H1 (cell line): Measurements from ENCODE around the gene RUBCN. TPM values are rescaled to one million over a fixed set of nuclear protein-coding genes. Genes with fewer than 3 reads are reported as not detected.
A peak's percentile ranks its signal among the peaks of the same experiment; 100 is the strongest.

Source experiments
- CTCF ChIA-PET: fragments of 300-600 bp; sonication (Branson Sonifier 250); formaldehyde crosslinking; loops from one replicate; lab custom pipeline; 2021; ENCODE audit not compliant: partially characterized antibody; lab: Charles Lee
- POLR2A ChIA-PET: fragments of 300-600 bp; sonication (Branson Sonifier 250); formaldehyde crosslinking; loops from one replicate; lab custom pipeline; 2021; ENCODE audit warnings: inconsistent platforms; ENCODE audit not compliant: partially characterized antibody; lab: Charles Lee
- DNase-seq, 2 experiments: peaks; one replicate each; pipeline versions ENCODE4 v3.0.0 to v3.0.0-alpha.2; 2010 to 2022; ENCODE audit warnings: low spot score in 2 of 2, low read depth in 1 of 2, mixed read lengths in 1 of 2
- FAIRE-seq: peaks from 2 replicates; lab custom pipeline; 2011; peaks lifted over from hg19 to GRCh38; lab: Jason Lieb, UNC
- H2AFZ ChIP-seq: 2 replicates; pipeline ENCODE4 v1.8.1; 2012; ENCODE audit warnings: low read length, inconsistent platforms
- H2AK5ac ChIP-seq: 2 replicates; pipeline ENCODE4 v1.6.1; 2013; ENCODE audit warnings: low read depth, low read length
- H2BK120ac ChIP-seq: replicated peaks from 2 replicates; pipeline ENCODE3; 2013; ENCODE audit warnings: low read depth, low read length, inconsistent platforms
- H2BK12ac ChIP-seq: 2 replicates; pipeline ENCODE4 v1.6.1; 2013; ENCODE audit warnings: low read depth, low read length
- H2BK15ac ChIP-seq: 2 replicates; pipeline ENCODE4 v1.6.1; 2013; ENCODE audit warnings: low read length
- H2BK20ac ChIP-seq: 2 replicates; pipeline ENCODE4 v1.6.1; 2013; ENCODE audit warnings: low read length
- H2BK5ac ChIP-seq: 2 replicates; pipeline ENCODE4 v1.6.1; 2013; ENCODE audit warnings: low read depth, low read length
- H3K14ac ChIP-seq: 2 replicates; pipeline ENCODE4 v1.6.1; 2013; ENCODE audit warnings: inconsistent platforms; ENCODE audit not compliant: insufficient read length
- H3K18ac ChIP-seq: 2 replicates; pipeline ENCODE4 v1.6.1; 2013; ENCODE audit warnings: low read length; ENCODE audit errors: extremely low read depth
- H3K23ac ChIP-seq: 2 replicates; pipeline ENCODE4 v1.6.1; 2013; ENCODE audit warnings: inconsistent platforms; ENCODE audit not compliant: insufficient read length
- H3K23me2 ChIP-seq: 2 replicates; pipeline ENCODE4 v1.6.1; 2013; ENCODE audit warnings: low read depth, low read length
- H3K27ac ChIP-seq: 2 replicates; pipeline ENCODE4 v1.6.1; 2011; ENCODE audit warnings: low read depth, low read length, inconsistent platforms
- H3K27me3 ChIP-seq, 4 experiments: replicated peaks in 1 of 4; 1 replicate in 1 of 4; 2 replicates in 3 of 4; pipeline versions ENCODE4 v1.6.1 to v1.8.1; 2011 to 2013; ENCODE audit warnings: low read length in 3 of 4, mild to moderate bottlenecking in 3 of 4, inconsistent platforms in 2 of 4, mixed read lengths in 2 of 4, moderate library complexity in 1 of 4; ENCODE audit not compliant: control insufficient read depth in 3 of 4, insufficient read depth in 3 of 4; ENCODE audit errors: extremely low read depth in 1 of 4
- H3K36me3 ChIP-seq, 4 experiments: 2 replicates each; pipeline versions ENCODE4 v1.6.1 to v1.8.1; 2011 to 2013; ENCODE audit warnings: mild to moderate bottlenecking in 4 of 4, low read length in 3 of 4, moderate library complexity in 2 of 4, control low read depth in 1 of 4, inconsistent platforms in 1 of 4; ENCODE audit not compliant: insufficient read depth in 4 of 4, control insufficient read depth in 2 of 4
- H3K4ac ChIP-seq: replicated peaks from 2 replicates; pipeline ENCODE3; 2013; ENCODE audit warnings: low read length, low read depth, mixed read lengths, inconsistent platforms; ENCODE audit not compliant: insufficient read length
- H3K4me1 ChIP-seq, 4 experiments: replicated peaks in 1 of 4; 1 replicate in 1 of 4; 2 replicates in 3 of 4; pipeline versions ENCODE4 v1.6.1 to v1.8.1; 2011 to 2013; ENCODE audit warnings: low read length in 3 of 4, inconsistent platforms in 2 of 4, mixed read lengths in 1 of 4; ENCODE audit not compliant: insufficient read depth in 4 of 4, control insufficient read depth in 3 of 4
- H3K4me2 ChIP-seq, 2 experiments: 2 replicates each; pipeline versions ENCODE4 v1.6.1 to v1.8.1; 2011 to 2013; ENCODE audit warnings: low read depth in 2 of 2, low read length in 2 of 2, control low read depth in 1 of 2, inconsistent platforms in 1 of 2, mild to moderate bottlenecking in 1 of 2; ENCODE audit not compliant: insufficient read depth in 1 of 2
- H3K4me3 ChIP-seq, 4 experiments: fragments of 200-600, 300-600 bp in 1 of 4; sonication (generic), shearing (Covaris generic), sonication (Bioruptor Twin) in 1 of 4; 2 replicates each; pipeline versions ENCODE4 v1.5.1 to v1.8.1; 2011 to 2016; ENCODE audit warnings: low read length in 4 of 4, low read depth in 3 of 4, control low read depth in 2 of 4, inconsistent platforms in 2 of 4, mild to moderate bottlenecking in 2 of 4, mixed read lengths in 1 of 4, moderate library complexity in 1 of 4; ENCODE audit not compliant: insufficient read depth in 2 of 4; ENCODE audit errors: extremely low read depth in 1 of 4
- H3K56ac ChIP-seq: replicated peaks from 2 replicates; pipeline ENCODE3; 2013; ENCODE audit warnings: low read depth, mild to moderate bottlenecking, mixed read lengths, low read length, inconsistent platforms; ENCODE audit not compliant: insufficient read length
- H3K79me1 ChIP-seq: 2 replicates; pipeline ENCODE4 v1.6.1; 2013; ENCODE audit warnings: low read depth, low read length, control low read depth
- H3K79me2 ChIP-seq, 2 experiments: 2 replicates each; pipeline versions ENCODE4 v1.6.1 to v1.8.1; 2012 to 2013; ENCODE audit warnings: low read length in 2 of 2, mild to moderate bottlenecking in 2 of 2, inconsistent platforms in 1 of 2; ENCODE audit not compliant: insufficient read depth in 2 of 2, control insufficient read depth in 1 of 2
- H3K9ac ChIP-seq, 4 experiments: replicated peaks in 1 of 4; 1 replicate in 1 of 4; 2 replicates in 3 of 4; pipeline versions ENCODE4 v1.6.1 to v1.8.1; 2011 to 2013; ENCODE audit warnings: low read depth in 3 of 4, low read length in 3 of 4, control low read depth in 2 of 4, mild to moderate bottlenecking in 2 of 4, moderate library complexity in 2 of 4, inconsistent platforms in 1 of 4; ENCODE audit errors: extremely low read depth in 1 of 4
- H3K9me3 ChIP-seq, 2 experiments: 2 replicates each; pipeline versions ENCODE4 v1.6.1 to v1.8.1; 2012 to 2013; ENCODE audit warnings: mild to moderate bottlenecking in 2 of 2, moderate library complexity in 2 of 2, control low read depth in 1 of 2, inconsistent platforms in 1 of 2, low read depth in 1 of 2, low read length in 1 of 2, mixed read lengths in 1 of 2; ENCODE audit not compliant: insufficient read depth in 2 of 2
- H4K20me1 ChIP-seq, 2 experiments: replicated peaks in 1 of 2; 2 replicates each; pipeline versions ENCODE3 to v1.8.1; 2011 to 2013; ENCODE audit warnings: inconsistent platforms in 2 of 2, low read length in 2 of 2, mild to moderate bottlenecking in 1 of 2; ENCODE audit not compliant: insufficient read depth in 2 of 2, control insufficient read depth in 1 of 2
- H4K5ac ChIP-seq: 2 replicates; pipeline ENCODE4 v1.6.1; 2013; ENCODE audit warnings: low read length, low read depth, mixed read lengths, inconsistent platforms; ENCODE audit not compliant: insufficient read length
- H4K8ac ChIP-seq: 2 replicates; pipeline ENCODE4 v1.8.0; 2013; ENCODE audit warnings: mild to moderate bottlenecking, moderate library complexity, low read length, inconsistent platforms; ENCODE audit not compliant: insufficient read depth; ENCODE audit errors: extremely low read depth
- H4K91ac ChIP-seq: replicated peaks from 2 replicates; pipeline ENCODE3; 2013; ENCODE audit warnings: low read length, mixed read lengths, inconsistent platforms; ENCODE audit not compliant: insufficient read length
- BRCA1 ChIP-seq: IDR thresholded peaks from 2 replicates; pipeline ENCODE4 v1.6.1; 2012; ENCODE audit warnings: low read depth, low read length, improper control_type of control experiment
- CREB1 ChIP-seq: IDR thresholded peaks from 2 replicates; pipeline ENCODE4 v1.6.1; 2012; ENCODE audit warnings: inconsistent platforms
- EGR1 ChIP-seq: IDR thresholded peaks from 2 replicates; pipeline ENCODE4 v1.6.1; 2011; ENCODE audit warnings: low read depth, low read length, borderline replicate concordance
- KDM4A ChIP-seq: IDR thresholded peaks from one replicate; pipeline ENCODE4 v1.7.1; 2012; ENCODE audit warnings: low read depth, mild to moderate bottlenecking, moderate library complexity, low read length, inconsistent platforms; ENCODE audit not compliant: severe bottlenecking
- RBBP5 ChIP-seq: IDR thresholded peaks from 2 replicates; pipeline ENCODE4 v1.7.1; 2012; ENCODE audit warnings: low read depth, mild to moderate bottlenecking, inconsistent platforms, low read length, moderate library complexity, borderline replicate concordance
- RXRA ChIP-seq: IDR thresholded peaks from 2 replicates; pipeline ENCODE4 v1.6.1; 2011; ENCODE audit warnings: low read depth, mild to moderate bottlenecking, low read length, moderate library complexity; ENCODE audit not compliant: insufficient read depth
- SIRT6 ChIP-seq: IDR thresholded peaks from one replicate; pipeline ENCODE4 v1.7.1; 2012; ENCODE audit warnings: low read length, inconsistent platforms
- ZNF274 ChIP-seq: IDR thresholded peaks from 2 replicates; pipeline ENCODE4 v1.7.0; 2012; ENCODE audit warnings: low read length, borderline replicate concordance; ENCODE audit errors: extremely low read depth
- WGBS, 2 experiments: shearing (Covaris generic) in 1 of 2; methylation state at CpG; one replicate each; pipeline versions ENCODE4 v1.1.6 to v1.1.7; 2013 to 2015; ENCODE audit warnings: low lambda C conversion rate in 2 of 2, mixed read lengths in 2 of 2, inconsistent platforms in 1 of 2, low coverage in 1 of 2, missing lambda C conversion rate in 1 of 2; ENCODE audit not compliant: insufficient replicate concordance in 2 of 2, insufficient coverage in 1 of 2, insufficient read length in 1 of 2; ENCODE audit errors: extremely low coverage in 1 of 2, missing lambda C conversion rate in 1 of 2; 5-methylcytosine and 5-hydroxymethylcytosine counted together
- polyA plus RNA-seq, 7 experiments: library from polyadenylated mRNA; depleted of rRNA in 3 of 7; stranded (reverse) in 5 of 7; unstranded in 2 of 7; fragments of >200 nt in 5 of 7; fragments of 200-250 nt in 2 of 7; gene quantifications; 1 replicate in 5 of 7; 2 replicates in 1 of 7; 4 replicates in 1 of 7; pipeline versions ENCODE4 v1.2.1 to v1.2.3, GENCODE V29; 2011 to 2013; ENCODE audit warnings: missing spikeins in 2 of 7, mixed read lengths in 2 of 7
- total RNA-seq: library from RNA; stranded (reverse); fragmentation: NEBNext Ultra II Directional; extraction: Animal tissue kit (Norgen Biotek cat#: 25700); gene quantifications from 2 replicates; pipeline ENCODE4 v1.2.1, GENCODE V29; 2021

Gene RUBCN
- total and polyA plus RNA-seq, 2 of the 8 experiments (the other 6 are each of a cell fraction or from before 2014, with no cell fraction given) = 9.3 to 21.9 TPM

DNA sequence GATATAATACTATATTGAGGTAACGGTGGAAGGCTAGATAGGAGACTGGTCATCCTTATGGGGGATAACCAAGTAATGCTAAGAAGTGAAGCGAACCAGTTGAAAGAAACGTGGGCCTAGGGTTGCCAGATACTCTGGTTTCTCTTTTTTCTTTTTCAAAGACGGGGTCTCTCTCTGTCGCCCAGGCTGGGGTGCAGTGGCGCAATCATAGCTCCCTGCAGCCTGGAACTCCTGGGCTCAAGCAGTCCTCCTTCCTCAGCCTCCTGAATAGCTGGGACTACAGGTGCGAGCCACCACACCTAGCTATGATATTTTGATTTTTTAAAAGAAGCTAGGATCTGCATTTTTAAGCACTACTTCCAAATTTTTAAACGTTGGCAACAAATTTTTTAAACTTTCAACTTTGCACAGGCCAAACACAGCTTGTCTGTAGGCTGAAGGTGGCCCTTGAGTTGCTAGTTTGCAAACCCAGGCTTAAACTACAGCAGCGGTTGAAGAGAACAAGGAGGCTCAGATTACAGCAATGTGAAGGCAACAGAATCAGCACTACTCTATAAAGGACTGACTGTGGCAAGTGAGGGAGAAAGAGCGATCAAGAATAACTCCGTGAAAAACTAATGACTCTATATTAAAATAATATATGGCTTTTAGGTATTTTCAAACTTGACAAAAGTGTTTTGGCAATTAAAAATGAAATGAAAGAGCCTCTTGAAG, 1.2 kb upstream of the RUBCN start:
- no peak overlapping the region for H3K56ac ChIP-seq
- FAIRE-seq (no peak), DNase-seq (no peak)
- peaks cover 0 to 8% of the 10 kb centered on the region in 2 experiments; a peak in 2 of 4 replicates for H3K79me2 ChIP-seq
- H3K23me2 ChIP-seq = peaks cover 11% of the 10 kb centered on the region
- 0 out of 2 replicates have a peak overlapping the region, but pooled peaks have one; percentile 84 for H2AFZ ChIP-seq
- no peak overlapping the region for H4K5ac ChIP-seq
- peak overlapping the region; percentile 95 to 99 for H3K4me2 ChIP-seq
- H2AK5ac ChIP-seq = no peak overlapping the region
- POLR2A ChIA-PET = interaction anchor here (0.6 to 1.4 kb wide), 2 partner anchors 54 to 1470 kb away, joined by 3 to 4 read pairs; partner anchors contain the start of gene LRCH3
- no peaks in the 10 kb centered on the region for H3K36me3 ChIP-seq
- H2BK5ac ChIP-seq = 0 out of 2 replicates have a peak overlapping the region, but pooled peaks have one; percentile 73
- H3K4ac ChIP-seq = no peak overlapping the region
- no peak overlapping the region for H3K18ac ChIP-seq
- H2BK12ac ChIP-seq = 0 out of 2 replicates have a peak overlapping the region, but pooled peaks have one; percentile 23
- no peak overlapping the region for H2BK15ac ChIP-seq
- WGBS, 2 experiments = 72% methylated on average over 11 of the region's 11 CpGs; no CpG with 5 or more reads in 1 of the 2 experiments
- H3K14ac ChIP-seq = no peak overlapping the region
- no peak overlapping the region for H3K23ac ChIP-seq
- CTCF ChIA-PET = interaction anchor here (0.7 kb wide), 1 partner anchor 10 kb away, joined by 3 read pairs; no protein-coding TSS in a partner anchor
- H3K9me3 ChIP-seq = no peaks in the 10 kb centered on the region
- H2BK20ac ChIP-seq = no peak overlapping the region
- peaks cover 0 to 6% of the 10 kb centered on the region in 2 experiments for H4K20me1 ChIP-seq
- H3K4me3 ChIP-seq = peak overlapping the region; percentile 63 to 92 (median 88); a peak in 7 of 8 replicates
- no peaks in the 10 kb centered on the region for H3K79me1 ChIP-seq
- no peaks in the 10 kb centered on the region; a peak in 1 of 7 replicates for H3K4me1 ChIP-seq
- H4K91ac ChIP-seq = no peak overlapping the region
- no peak overlapping the region for H3K27ac ChIP-seq
- no peak overlapping the region for H2BK120ac ChIP-seq
- no peaks in the 10 kb centered on the region for H3K27me3 ChIP-seq
- H3K9ac ChIP-seq = peak overlapping the region in 1 of 4 experiments; percentile 68; a peak in 1 of 7 replicates
- H4K8ac ChIP-seq = no peak overlapping the region
- TF ChIP-seq BRCA1 = no peak
- TF ChIP-seq SIRT6 = no peak
- no peak for TF ChIP-seq RBBP5
- no peak for TF ChIP-seq ZNF274
- no peak for TF ChIP-seq RXRA
- no peak for TF ChIP-seq EGR1
- TF ChIP-seq CREB1 = no peak
- TF ChIP-seq KDM4A = no peak
